Muscle of leg (tissue), 11 donors: Measurements from ENCODE around the gene EIF2B4. TPM values are rescaled to one million over a fixed set of nuclear protein-coding genes. Genes with fewer than 3 reads are reported as not detected.
"Not testable (repeated sequence)": the region's sequence is repeated elsewhere in the genome, so short reads cannot be mapped to it uniquely, and the experiment has no call there.

Source experiments
- DNase-seq: peaks from one replicate; pipeline ENCODE4 v3.0.0; 2013
- H3K27ac ChIP-seq: one replicate; pipeline ENCODE4 v1.5.1; 2013; ENCODE audit warnings: mild to moderate bottlenecking, low read length, control low read depth
- H3K27me3 ChIP-seq: one replicate; pipeline ENCODE4 v1.6.1; 2013; ENCODE audit warnings: low read length; ENCODE audit not compliant: control insufficient read depth, insufficient read depth
- H3K36me3 ChIP-seq: one replicate; pipeline ENCODE4 v1.6.1; 2013; ENCODE audit warnings: low read length; ENCODE audit not compliant: control insufficient read depth, insufficient read depth
- H3K4me1 ChIP-seq: one replicate; pipeline ENCODE4 v1.6.1; 2013; ENCODE audit warnings: low read length; ENCODE audit not compliant: control insufficient read depth, insufficient read depth
- H3K4me3 ChIP-seq: one replicate; pipeline ENCODE4 v1.5.1; 2013; ENCODE audit warnings: low read length, control low read depth
- H3K9me3 ChIP-seq: replicated peaks from 2 replicates; pipeline ENCODE4 v1.6.1; 2013; ENCODE audit warnings: low read depth, low read length; ENCODE audit not compliant: control insufficient read depth
- WGBS: methylation state at CpG from one replicate; pipeline ENCODE4 v1.1.5; 2013; ENCODE audit warnings: missing lambda C conversion rate; ENCODE audit not compliant: insufficient coverage; 5-methylcytosine and 5-hydroxymethylcytosine counted together
- polyA plus RNA-seq, 8 donors: library from polyadenylated mRNA; unstranded; fragments of 120-200 nt; gene quantifications; one replicate each; pipeline versions ENCODE4 v1.2.1 to v1.2.3, GENCODE V29; 2013; ENCODE audit warnings: inconsistent platforms in 1 of 8, low replicate concordance in 1 of 8; ENCODE audit not compliant: insufficient read length in 8 of 8, insufficient read depth in 1 of 8
- total RNA-seq: library from RNA; stranded (reverse); fragments of 120-200 nt; gene quantifications from one replicate; pipeline ENCODE4 v1.2.4, GENCODE V29; 2013

EIF2B4 gene
- total and polyA plus RNA-seq, 9 donors, result 22.5 to 37.7 (median 31.6) TPM

DNA sequence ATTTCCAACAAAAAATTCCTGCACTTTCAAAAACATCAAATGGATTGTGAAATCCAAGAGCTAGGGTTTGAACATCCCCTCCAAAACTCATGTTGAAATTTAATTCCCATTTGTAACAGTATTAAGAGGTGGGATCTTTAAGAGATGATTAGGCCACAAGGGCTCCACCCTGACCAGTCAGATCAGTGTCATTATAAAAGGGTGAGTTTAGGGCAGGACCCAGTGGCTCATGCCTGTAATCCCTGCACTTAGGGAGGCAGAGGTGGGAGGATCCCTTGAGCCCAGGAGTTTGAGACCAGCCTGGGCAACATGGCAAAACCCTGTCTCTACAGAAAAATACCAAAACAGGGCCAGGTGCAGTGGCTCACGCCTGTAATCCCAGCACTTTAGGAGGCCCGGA lies 22.5 kb downstream of the EIF2B4 start:
- Histone ChIP-seq H3K36me3 (peaks cover 8% of the 10 kb centered on the region), H3K4me1 (no peaks in the 10 kb centered on the region)
- DNase-seq, result no peak

DNA sequence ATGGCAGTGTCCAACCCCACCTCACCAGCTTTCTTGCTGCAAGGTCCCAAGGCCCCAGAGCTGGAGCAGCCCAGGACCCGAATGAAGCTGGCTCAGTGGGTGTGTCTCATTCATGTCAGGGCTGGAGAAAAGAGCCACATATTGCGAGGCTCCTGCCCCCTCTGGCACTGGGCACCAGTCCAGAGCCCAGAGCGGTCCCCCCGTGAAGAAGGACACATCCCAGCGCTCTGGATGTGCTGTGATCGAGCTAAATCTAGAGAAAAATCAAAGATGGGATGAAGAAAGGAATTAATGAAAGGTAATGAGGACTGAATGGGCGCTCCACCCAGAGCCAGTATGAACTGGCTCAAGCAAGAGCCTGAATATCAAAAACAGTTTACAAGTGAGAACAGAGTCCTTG lies 34.0 kb downstream of the EIF2B4 start:
- H3K4me3 ChIP-seq, result no peak overlapping the region
- WGBS, result 100% methylated on average over 5 of the region's 7 CpGs
- H3K4me1 ChIP-seq, result no peaks in the 10 kb centered on the region
- H3K27ac ChIP-seq, result no peak overlapping the region
- DNase-seq, result no peak
- H3K36me3 ChIP-seq, result peaks cover 74% of the 10 kb centered on the region
- no peaks in the 10 kb centered on the region for H3K27me3 ChIP-seq
- no peaks in the 10 kb centered on the region for H3K9me3 ChIP-seq

More for the DNA sequence above, 22.5 kb downstream of the EIF2B4 start:
- Histone ChIP-seq H3K27ac (no peak overlapping the region), H3K9me3 (no peaks in the 10 kb centered on the region), H3K27me3 (no peaks in the 10 kb centered on the region), H3K4me3 (no peak overlapping the region)
- WGBS, result 88% methylated on average over 2 of the region's 2 CpGs

DNA sequence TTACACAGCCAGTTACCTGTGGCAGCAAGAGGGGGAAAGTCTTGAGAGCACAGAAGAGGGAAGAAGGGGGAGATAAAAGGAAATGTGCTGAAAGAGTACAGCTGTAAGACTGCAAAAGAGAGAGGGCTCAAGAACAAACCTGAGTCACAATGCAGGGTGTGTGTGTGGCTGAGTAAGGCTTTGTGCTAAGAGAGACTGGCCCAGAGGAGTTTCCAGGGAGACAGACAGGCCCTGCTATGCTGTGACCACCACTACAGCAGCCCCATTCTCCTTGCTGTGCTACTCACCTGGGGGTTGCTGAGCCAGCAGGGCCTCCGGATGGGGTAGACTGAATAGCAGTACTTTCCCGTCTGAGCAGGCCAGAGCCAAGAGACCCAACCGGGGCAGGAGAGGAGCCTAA lies 34.8 kb downstream of the EIF2B4 start:
- no peaks in the 10 kb centered on the region for H3K27me3 ChIP-seq
- no CpG with 5 or more reads among the region's 3 CpGs for WGBS
- no peaks in the 10 kb centered on the region for H3K9me3 ChIP-seq
- no peak for DNase-seq
- no peaks in the 10 kb centered on the region for H3K4me1 ChIP-seq
- no peak overlapping the region for H3K4me3 ChIP-seq
- no peak overlapping the region for H3K27ac ChIP-seq
- H3K36me3 ChIP-seq, result peaks cover 70% of the 10 kb centered on the region

DNA sequence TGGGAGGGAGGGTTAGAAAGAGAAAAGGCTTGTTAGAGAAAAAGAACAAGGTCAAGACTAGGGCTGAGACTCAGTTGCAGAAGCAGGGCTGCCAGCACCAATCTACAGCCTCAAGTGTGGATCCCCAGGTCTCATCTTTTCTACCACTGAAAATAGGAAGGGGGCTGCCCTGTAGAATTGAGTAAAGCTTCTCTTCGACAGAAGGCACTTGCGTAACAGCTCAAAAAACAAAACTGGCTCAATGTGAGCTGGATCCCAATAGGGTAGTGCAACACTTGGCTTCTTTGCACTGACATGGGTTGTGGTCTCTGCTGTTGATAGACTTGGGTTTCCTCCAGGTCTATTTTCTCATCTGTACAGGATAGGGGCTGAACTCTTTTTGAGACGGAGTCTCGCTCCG lies 45.4 kb downstream of the EIF2B4 start:
- Histone ChIP-seq H3K4me1 (peaks cover 18% of the 10 kb centered on the region), H3K36me3 (peaks cover 37% of the 10 kb centered on the region), H3K9me3 (no peaks in the 10 kb centered on the region), H3K27ac (no peak overlapping the region), H3K27me3 (no peaks in the 10 kb centered on the region), H3K4me3 (no peak overlapping the region)
- DNase-seq, result no peak
- 83% methylated on average over 2 of the region's 5 CpGs for WGBS

DNA sequence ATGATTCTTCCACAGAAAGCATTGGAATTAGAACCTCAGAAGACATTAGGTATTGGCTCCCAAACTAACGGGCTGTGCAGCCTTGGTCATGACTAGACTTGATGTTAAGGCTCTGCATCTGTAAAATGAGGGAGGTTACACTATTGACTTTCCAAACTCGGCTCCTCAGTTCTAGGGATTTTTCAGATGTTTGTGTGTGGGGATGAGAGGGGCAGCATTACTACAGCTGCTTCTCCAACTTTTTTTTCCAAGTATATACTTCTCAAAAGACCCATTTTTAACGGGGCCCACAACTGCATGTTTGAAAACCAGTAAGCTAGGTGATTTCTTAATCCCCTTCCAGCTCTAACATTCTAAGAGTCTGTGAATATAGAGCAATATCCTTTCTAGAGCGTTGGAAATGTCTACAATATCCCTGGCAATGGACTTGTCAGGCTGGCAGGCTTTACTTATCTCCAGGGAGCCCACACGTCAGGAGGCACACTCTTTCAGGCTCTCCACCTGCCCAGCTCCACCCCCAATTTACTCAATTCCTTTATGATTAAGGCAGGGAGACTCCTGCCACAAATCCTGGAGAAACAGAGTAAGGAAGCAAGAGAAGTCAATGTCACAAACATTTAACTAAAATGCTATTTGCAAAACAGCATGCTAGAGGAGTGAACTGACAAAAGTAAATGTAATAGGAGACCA lies 46.4 kb downstream of the EIF2B4 start:
- H3K36me3 ChIP-seq, result peaks cover 31% of the 10 kb centered on the region
- no peaks in the 10 kb centered on the region for H3K27me3 ChIP-seq
- no peak for DNase-seq
- H3K4me1 ChIP-seq, result peaks cover 18% of the 10 kb centered on the region
- WGBS, result 14% methylated on average over 2 of the region's 5 CpGs
- H3K9me3 ChIP-seq, result no peaks in the 10 kb centered on the region
- H3K4me3 ChIP-seq, result peak overlapping the region; percentile 95
- peak overlapping the region; percentile 99 for H3K27ac ChIP-seq

DNA sequence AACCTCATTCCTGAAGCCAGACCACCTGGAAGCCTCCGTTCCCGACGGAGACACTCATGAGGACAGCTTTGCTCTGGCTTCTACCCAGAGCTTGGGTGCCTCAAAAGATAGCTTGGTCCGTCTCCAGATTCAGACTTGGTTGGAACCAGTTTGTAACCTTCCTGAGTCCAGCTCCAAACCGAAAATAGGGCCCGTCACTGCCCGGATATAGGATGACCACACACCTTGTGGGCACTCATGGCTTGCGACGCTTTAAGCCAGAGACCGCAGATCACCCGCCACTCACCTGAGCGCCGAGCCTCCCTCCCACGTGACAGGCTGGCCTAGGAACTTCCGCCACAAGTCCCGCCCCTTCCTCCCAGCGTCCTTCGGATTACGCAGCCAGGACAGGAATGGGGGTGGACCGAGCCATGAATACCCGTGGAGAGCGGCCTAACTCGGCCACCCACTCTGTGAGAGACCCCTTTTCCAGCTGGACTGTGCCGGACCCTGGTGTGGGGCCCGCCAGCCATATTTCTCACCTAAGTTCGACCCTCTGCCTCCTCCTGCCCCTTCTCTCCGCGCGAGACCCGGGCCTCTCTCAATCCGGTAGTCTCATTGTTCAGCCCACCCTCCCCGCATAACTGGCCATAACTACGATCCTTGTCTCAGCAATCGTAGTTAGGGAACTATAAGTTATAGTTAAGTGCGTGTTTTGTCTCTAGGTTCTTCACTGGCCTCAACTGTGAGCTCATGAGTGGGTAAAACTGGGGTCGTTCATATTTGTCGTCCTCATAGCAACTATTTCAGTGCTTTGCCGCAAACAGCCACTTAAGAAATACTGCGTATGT lies 47.2 kb downstream of the EIF2B4 start, which contains the start of gene MPV17:
TSS of gene MPV17 (minus strand) at position 332 of the 830 bp plus-strand sequence. CDS start 580 bp downstream, outside the sequence.
- H3K4me3 ChIP-seq, result peak within 1 kb of the TSS; percentile 95
- H3K9me3 ChIP-seq, result no peaks in the 10 kb centered on the region
- peaks cover 18% of the 10 kb centered on the region for H3K4me1 ChIP-seq
- peak within 1 kb of the TSS; percentile 99 for H3K27ac ChIP-seq
- no peaks in the 10 kb centered on the region for H3K27me3 ChIP-seq
- H3K36me3 ChIP-seq, result peaks cover 23% of the 10 kb centered on the region
- WGBS, result 2% methylated on average over 32 of the region's 39 CpGs
- DNase-seq, result peak; percentile 97

DNA sequence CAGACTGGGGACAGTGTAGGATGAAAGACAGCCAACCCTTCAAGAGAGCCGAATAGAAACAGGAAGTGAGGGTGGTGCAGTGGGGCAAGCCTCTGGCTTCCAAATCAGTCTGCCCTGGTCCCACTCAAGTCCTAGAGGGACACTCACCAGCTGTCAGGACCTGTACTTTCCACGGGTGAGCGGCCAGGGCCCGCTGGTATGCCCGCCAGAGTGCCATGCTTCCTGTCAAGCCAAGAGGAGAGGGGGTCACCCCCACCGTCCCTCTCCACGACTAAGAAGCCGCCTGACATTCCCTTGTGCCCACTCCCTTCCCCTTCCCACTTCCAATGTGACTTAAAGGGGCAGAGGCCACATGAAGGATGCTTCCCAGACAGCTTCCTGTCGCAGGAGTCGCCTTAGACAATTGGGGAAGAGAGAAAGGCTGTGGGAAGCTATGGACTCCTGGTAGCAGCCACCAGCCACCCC lies 47.8 kb downstream of the EIF2B4 start:
- Histone ChIP-seq H3K4me1 (peaks cover 18% of the 10 kb centered on the region), H3K36me3 (peaks cover 17% of the 10 kb centered on the region), H3K27me3 (no peaks in the 10 kb centered on the region), H3K4me3 (peak overlapping the region; percentile 95), H3K9me3 (no peaks in the 10 kb centered on the region), H3K27ac (peak overlapping the region; percentile 99)
- WGBS, result 0% methylated on average over 4 of the region's 10 CpGs
- DNase-seq, result no peak

DNA sequence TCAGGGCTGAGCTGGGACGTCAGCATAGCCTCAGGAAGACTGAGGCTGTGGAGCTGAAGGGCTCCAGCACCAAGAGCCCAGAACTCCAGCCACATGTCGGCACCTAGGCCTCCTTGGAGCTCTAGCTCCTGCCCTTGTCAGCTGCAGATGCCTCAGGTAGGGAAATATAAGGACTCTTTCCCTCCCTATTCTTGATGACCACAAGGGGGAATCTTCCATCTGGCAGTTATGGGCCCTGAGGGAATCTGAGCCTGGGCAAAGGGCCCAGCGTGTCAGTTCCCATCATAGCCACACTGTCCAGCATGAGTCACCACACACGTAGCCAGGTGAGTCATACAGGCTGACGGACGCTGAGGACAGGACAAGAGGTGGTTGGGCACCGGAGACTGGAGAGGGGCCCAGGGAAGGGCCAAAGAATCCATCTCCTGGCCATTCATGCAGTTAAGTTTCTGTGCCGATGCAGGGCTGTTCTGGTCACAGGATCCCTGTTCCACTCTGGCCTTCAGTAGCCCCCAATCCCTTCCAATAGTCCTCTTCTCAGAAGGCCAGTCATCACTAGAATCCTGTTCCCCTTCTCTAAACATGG lies 49.1 kb downstream of the EIF2B4 start:
- peak; percentile 42 for DNase-seq
- no peak overlapping the region for H3K4me3 ChIP-seq
- H3K9me3 ChIP-seq, result no peaks in the 10 kb centered on the region
- H3K4me1 ChIP-seq, result peaks cover 18% of the 10 kb centered on the region
- H3K36me3 ChIP-seq, result peaks cover 12% of the 10 kb centered on the region
- no peak overlapping the region for H3K27ac ChIP-seq
- WGBS, result 41% methylated on average over 7 of the region's 8 CpGs
- no peaks in the 10 kb centered on the region for H3K27me3 ChIP-seq

DNA sequence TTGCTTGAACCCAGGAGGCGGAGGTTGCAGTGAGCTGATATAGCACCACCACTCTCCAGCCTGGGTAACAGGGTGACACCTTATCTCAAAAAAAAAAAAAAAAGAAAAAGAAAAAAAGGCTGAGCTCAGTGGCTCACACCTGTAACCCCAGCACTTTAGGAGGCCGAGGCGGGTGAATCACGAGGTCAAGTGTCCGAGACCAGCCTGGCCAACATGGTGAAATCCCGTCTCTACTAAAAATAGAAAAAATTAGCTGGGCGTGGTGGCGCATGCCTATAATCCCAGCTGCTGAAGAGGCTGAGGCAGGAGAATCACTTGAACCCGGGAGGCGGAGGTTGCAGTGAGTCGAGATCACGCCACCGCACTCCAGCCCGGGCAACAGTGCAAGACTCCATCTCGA lies 50.3 kb downstream of the EIF2B4 start:
- not testable (repeated sequence) for DNase-seq, H3K4me3 ChIP-seq, H3K27ac ChIP-seq, H3K27me3 ChIP-seq, H3K9me3 ChIP-seq
- Histone ChIP-seq H3K4me1 (peaks cover 18% of the 10 kb centered on the region), H3K36me3 (peaks cover 13% of the 10 kb centered on the region)
- WGBS, result 98% methylated on average over 6 of the region's 15 CpGs
